DND-41 (cell line): ENCODE results near the gene PAEP.

Experiments
- EZH2 ChIP-seq: IDR thresholded peaks from 3 replicates; pipeline ENCODE4 v1.6.1; 2012; ENCODE audit warnings: borderline replicate concordance, low read depth, mild to moderate bottlenecking, moderate library complexity, low read length, inconsistent platforms; ENCODE audit not compliant: severe bottlenecking
- TF ChIP-seq, protein P1 (sequence below): IDR thresholded peaks from 2 replicates; pipeline ENCODE4 v1.5.1; 2012; ENCODE audit warnings: borderline replicate concordance, low read length, moderate library complexity, mild to moderate bottlenecking; ENCODE audit not compliant: poor library complexity, severe bottlenecking; ENCODE audit errors: extremely low read depth

DNA sequence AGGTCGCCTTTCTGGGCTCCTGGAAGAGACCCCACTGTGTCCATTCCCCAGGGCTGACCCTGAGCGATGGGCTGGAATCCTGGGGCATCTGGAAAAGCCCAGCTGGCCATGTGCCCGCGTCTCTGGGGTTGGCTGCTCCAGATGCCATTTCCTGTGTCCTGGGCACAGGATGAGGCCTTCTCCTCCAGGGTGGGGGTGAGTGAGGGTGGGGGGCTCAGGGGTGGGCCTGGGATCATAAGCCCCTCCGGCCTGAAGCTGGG, 30.7 kb downstream of the PAEP start:
- TF ChIP-seq, protein P1, sequence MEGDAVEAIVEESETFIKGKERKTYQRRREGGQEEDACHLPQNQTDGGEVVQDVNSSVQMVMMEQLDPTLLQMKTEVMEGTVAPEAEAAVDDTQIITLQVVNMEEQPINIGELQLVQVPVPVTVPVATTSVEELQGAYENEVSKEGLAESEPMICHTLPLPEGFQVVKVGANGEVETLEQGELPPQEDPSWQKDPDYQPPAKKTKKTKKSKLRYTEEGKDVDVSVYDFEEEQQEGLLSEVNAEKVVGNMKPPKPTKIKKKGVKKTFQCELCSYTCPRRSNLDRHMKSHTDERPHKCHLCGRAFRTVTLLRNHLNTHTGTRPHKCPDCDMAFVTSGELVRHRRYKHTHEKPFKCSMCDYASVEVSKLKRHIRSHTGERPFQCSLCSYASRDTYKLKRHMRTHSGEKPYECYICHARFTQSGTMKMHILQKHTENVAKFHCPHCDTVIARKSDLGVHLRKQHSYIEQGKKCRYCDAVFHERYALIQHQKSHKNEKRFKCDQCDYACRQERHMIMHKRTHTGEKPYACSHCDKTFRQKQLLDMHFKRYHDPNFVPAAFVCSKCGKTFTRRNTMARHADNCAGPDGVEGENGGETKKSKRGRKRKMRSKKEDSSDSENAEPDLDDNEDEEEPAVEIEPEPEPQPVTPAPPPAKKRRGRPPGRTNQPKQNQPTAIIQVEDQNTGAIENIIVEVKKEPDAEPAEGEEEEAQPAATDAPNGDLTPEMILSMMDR = no peak
- TF ChIP-seq EZH2 = no peak
